WERI-Rb-1 (cell line): ENCODE data around the gene TCP11L2.

Experiments
- DNase-seq: peaks from one replicate; pipeline ENCODE4 v3.0.0-alpha.2; 2020
- H3K27ac ChIP-seq: fragments of 250-450 bp; sonication (Bioruptor Pico); 2 replicates; pipeline ENCODE4 v1.5.1; 2020; ENCODE audit warnings: mild to moderate bottlenecking, moderate library complexity
- H3K27me3 ChIP-seq: fragments of 250-450 bp; sonication (Bioruptor Pico); 2 replicates; pipeline ENCODE4 v1.5.1; 2021; ENCODE audit warnings: mild to moderate bottlenecking, low read depth, moderate library complexity; ENCODE audit not compliant: insufficient read depth, severe bottlenecking
- H3K36me3 ChIP-seq: fragments of 250-450 bp; sonication (Bioruptor Pico); 2 replicates; pipeline ENCODE4 v1.5.1; 2020; ENCODE audit warnings: mild to moderate bottlenecking, moderate library complexity
- H3K4me3 ChIP-seq: 2 replicates; pipeline ENCODE4 v1.5.1; 2011; ENCODE audit warnings: low read depth, mild to moderate bottlenecking, control low read depth, low read length
- H3K9me3 ChIP-seq: fragments of 250-450 bp; sonication (Bioruptor Pico); 2 replicates; pipeline ENCODE4 v1.5.1; 2021; ENCODE audit warnings: mild to moderate bottlenecking, moderate library complexity; ENCODE audit not compliant: severe bottlenecking
- CTCF ChIP-seq: IDR thresholded peaks from 2 replicates; pipeline ENCODE4 v1.5.1; 2011; ENCODE audit warnings: low read depth, mild to moderate bottlenecking, control low read depth, inconsistent platforms, low read length

Gene TCP11L2

GRCh38 chr12:106327309-106327869, 24.9 kb downstream of the TCP11L2 start:
- Histone ChIP-seq H3K27ac (no peak overlapping the region), H3K9me3 (no peaks in the 10 kb centered on the region), H3K36me3 (no peaks in the 10 kb centered on the region), H3K27me3 (no peaks in the 10 kb centered on the region), H3K4me3 (no peak overlapping the region)
- no peak for TF ChIP-seq CTCF
- DNase-seq: no peak

GRCh38 chr12:106328735-106329134, 26.2 kb downstream of the TCP11L2 start:
- H3K27ac ChIP-seq: no peak overlapping the region
- no peaks in the 10 kb centered on the region for H3K9me3 ChIP-seq
- H3K4me3 ChIP-seq: no peak overlapping the region
- DNase-seq: no peak
- no peaks in the 10 kb centered on the region for H3K27me3 ChIP-seq
- TF ChIP-seq CTCF: no peak
- H3K36me3 ChIP-seq: no peaks in the 10 kb centered on the region

GRCh38 chr12:106329231-106329982, 26.9 kb downstream of the TCP11L2 start:
- no peak overlapping the region for H3K4me3 ChIP-seq
- DNase-seq: no peak
- no peaks in the 10 kb centered on the region for H3K9me3 ChIP-seq
- no peak for TF ChIP-seq CTCF
- H3K36me3 ChIP-seq: no peaks in the 10 kb centered on the region
- H3K27me3 ChIP-seq: no peaks in the 10 kb centered on the region
- H3K27ac ChIP-seq: no peak overlapping the region

- Histone ChIP-seq H3K36me3 (no peaks in the 10 kb centered on the region), H3K27ac (no peak overlapping the region), H3K27me3 (no peaks in the 10 kb centered on the region), H3K9me3 (no peaks in the 10 kb centered on the region), H3K4me3 (no peak overlapping the region)
- no peak for TF ChIP-seq CTCF
- no peak for DNase-seq
These were observed 29.1 kb downstream of the TCP11L2 start for GRCh38 chr12:106331599-106331998.

- DNase-seq: no peak
- Histone ChIP-seq H3K27ac (no peak overlapping the region), H3K9me3 (no peaks in the 10 kb centered on the region), H3K4me3 (no peak overlapping the region), H3K27me3 (no peaks in the 10 kb centered on the region), H3K36me3 (no peaks in the 10 kb centered on the region)
- no peak for TF ChIP-seq CTCF
These were observed 30.0 kb downstream of the TCP11L2 start for GRCh38 chr12:106332536-106332935.

- H3K36me3 ChIP-seq: no peaks in the 10 kb centered on the region
- no peak overlapping the region for H3K27ac ChIP-seq
- no peak for TF ChIP-seq CTCF
- H3K9me3 ChIP-seq: no peaks in the 10 kb centered on the region
- no peaks in the 10 kb centered on the region for H3K27me3 ChIP-seq
- DNase-seq: no peak
- H3K4me3 ChIP-seq: no peak overlapping the region
These were observed 30.5 kb downstream of the TCP11L2 start for GRCh38 chr12:106333010-106333409.
